GM12878 (cell line): Measurements from ENCODE around the gene SRL. TPM values are rescaled to one million over a fixed set of nuclear protein-coding genes. Genes with fewer than 3 reads are reported as not detected.

ENCODE experiments used
- ATAC-seq: fragments of 200-7000 bp; cut with Tn5 transposase; 3 replicates; pipeline ENCODE4 v1.9.1; 2020; ENCODE audit warnings: mild to moderate bottlenecking, moderate library complexity
- BruUV-seq: library from RNA; stranded (reverse); fragments of 400-500 nt; replicated peaks from 2 replicates; lab custom pipeline; 2021; lab: Mats Ljungman, UMichigan
- CTCF ChIA-PET: fragments of 300-600 bp; sonication (Branson Sonifier 250); formaldehyde crosslinking; extraction: SDS; loops from one replicate; lab custom pipeline; 2021; ENCODE audit warnings: inconsistent platforms; lab: Yijun Ruan, JAX
- POLR2A ChIA-PET: fragments of 350-600 bp; formaldehyde crosslinking; extraction: SDS; loops from one replicate; lab custom pipeline; 2021; ENCODE audit warnings: inconsistent platforms; lab: Charles Lee
- RAD21 ChIA-PET: fragments of 300-600 bp; sonication (Branson Sonifier 250); formaldehyde crosslinking; loops from one replicate; lab custom pipeline; 2023; ENCODE audit warnings: antibody characterized with exemption; ENCODE audit not compliant: unreplicated experiment; lab: Charles Lee
- SMC1A ChIA-PET: fragments of 300-600 bp; sonication (Branson Sonifier 250); formaldehyde crosslinking; loops from one replicate; lab custom pipeline; 2023; ENCODE audit not compliant: unreplicated experiment, uncharacterized antibody; lab: Charles Lee
- DNase-seq: peaks from one replicate; pipeline ENCODE4 v3.0.0-alpha.2; 2011; ENCODE audit warnings: low read depth, low spot score
- FAIRE-seq: peaks from 3 replicates; lab custom pipeline; 2011; peaks lifted over from hg19 to GRCh38; lab: Jason Lieb, UNC
- H2AFZ ChIP-seq: 2 replicates; pipeline ENCODE4 v1.6.0; 2011; ENCODE audit warnings: low read depth, low read length, control low read depth; ENCODE audit not compliant: control insufficient read depth
- H3K27ac ChIP-seq: 2 replicates; pipeline ENCODE4 v1.5.1; 2011; ENCODE audit warnings: control low read depth; ENCODE audit not compliant: control insufficient read depth, insufficient read depth
- H3K27me3 ChIP-seq, 2 experiments: replicated peaks in 1 of 2; 2 replicates each; pipeline versions ENCODE4 v1.6.0 to v1.6.1; 2011; ENCODE audit warnings: low read length in 1 of 2; ENCODE audit not compliant: control insufficient read depth in 2 of 2, insufficient read depth in 2 of 2
- H3K36me3 ChIP-seq, 2 experiments: 2 replicates each; pipeline ENCODE4 v1.5.1; 2011; ENCODE audit warnings: low read length in 1 of 2; ENCODE audit not compliant: control insufficient read depth in 2 of 2, insufficient read depth in 2 of 2
- H3K4me1 ChIP-seq: 2 replicates; pipeline ENCODE4 v1.6.1; 2011; ENCODE audit warnings: mild to moderate bottlenecking, low read length, moderate library complexity, mixed read lengths; ENCODE audit not compliant: control insufficient read depth, insufficient read depth
- H3K4me2 ChIP-seq: 2 replicates; pipeline ENCODE4 v1.6.0; 2011; ENCODE audit warnings: control low read depth; ENCODE audit not compliant: control insufficient read depth, insufficient read depth
- H3K4me3 ChIP-seq: fragments of 200-600 bp; sonication (generic); 2 replicates; pipeline ENCODE4 v1.5.1; 2016
- H3K79me2 ChIP-seq: 2 replicates; pipeline ENCODE4 v1.6.0; 2011; ENCODE audit warnings: low read length; ENCODE audit not compliant: control insufficient read depth, insufficient read depth
- H3K9ac ChIP-seq: 2 replicates; pipeline ENCODE4 v1.8.0; 2011; ENCODE audit warnings: low read length, control low read depth, mixed read lengths; ENCODE audit not compliant: control insufficient read depth, insufficient read depth
- H3K9me3 ChIP-seq: replicated peaks from 3 replicates; pipeline ENCODE4 v1.5.1; 2011; ENCODE audit warnings: mild to moderate bottlenecking, low read length; ENCODE audit not compliant: control insufficient read depth, insufficient read depth
- H4K20me1 ChIP-seq: 2 replicates; pipeline ENCODE4 v1.6.0; 2011; ENCODE audit not compliant: control insufficient read depth, insufficient read depth
- MEF2B ChIP-seq: fragments of 450-650 bp; IDR thresholded peaks from 2 replicates; pipeline ENCODE4 v1.6.1; 2018; ENCODE audit warnings: mild to moderate bottlenecking, moderate library complexity; ENCODE audit not compliant: partially characterized antibody, poor library complexity, severe bottlenecking
- TCF3 ChIP-seq: IDR thresholded peaks from 2 replicates; pipeline ENCODE4 v1.6.1; 2012; ENCODE audit warnings: low read depth, mild to moderate bottlenecking, low read length, borderline replicate concordance; ENCODE audit not compliant: insufficient read depth
- WGBS: methylation state at CpG from one replicate; pipeline ENCODE4 v1.1.6; 2016; ENCODE audit warnings: low lambda C conversion rate; ENCODE audit not compliant: insufficient replicate concordance, insufficient coverage; ENCODE audit errors: missing lambda C conversion rate; 5-methylcytosine and 5-hydroxymethylcytosine counted together
- in situ Hi-C: fragments of 300-500 bp; cut with MboI; formaldehyde crosslinking; loops from 9 replicates; pipeline ENCODE4 v1.14.3; 2018; ENCODE audit warnings: mixed read lengths
- intact Hi-C: fragments of 100-400 bp; cut with micrococcal nuclease; formaldehyde crosslinking; loops from one replicate; pipeline ENCODE4 v1.14.2; 2022; ENCODE audit not compliant: unreplicated experiment
- polyA plus RNA-seq, 11 experiments: library from polyadenylated mRNA; depleted of rRNA in 4 of 11; unstranded in 6 of 11; stranded (reverse) in 5 of 11; fragments of >200 nt; fragmentation: Nextera tagmentation in 4 of 11; fragmentation: Illumina TruSeq in 1 of 11; extraction: Ambion mirVana in 4 of 11; extraction: Trizol in 1 of 11; gene quantifications; 1 replicate in 1 of 11; 2 replicates in 10 of 11; pipeline versions ENCODE4 v1.2.1 to v1.2.3, GENCODE V29; 2011 to 2016; ENCODE audit warnings: inconsistent platforms in 2 of 11, missing spikeins in 2 of 11, low read depth in 1 of 11
- total RNA-seq, 4 experiments: library from RNA; depleted of rRNA in 3 of 4; stranded (reverse); fragments of >200 nt in 3 of 4; fragmentation: Illumina TruSeq in 1 of 4; extraction: Trizol in 1 of 4; gene quantifications; 2 replicates each; pipeline versions ENCODE4 v1.2.1 to v1.2.3, GENCODE V29; 2013 to 2021
- TF ChIP-seq, protein P1 (sequence below), 3 experiments: IDR thresholded peaks in 2 of 3; conservative IDR thresholded peaks in 1 of 3; 2 replicates each; pipeline ENCODE4 v1.5.1; 2011; ENCODE audit warnings: low read depth in 3 of 3, low read length in 3 of 3, mild to moderate bottlenecking in 3 of 3, control low read depth in 2 of 3, moderate library complexity in 2 of 3, inconsistent platforms in 1 of 3, mixed read lengths in 1 of 3; ENCODE audit not compliant: control insufficient read depth in 2 of 3, insufficient read depth in 1 of 3; ENCODE audit errors: extremely low read depth in 1 of 3

Gene SRL
- total and polyA plus RNA-seq, 10 of the 15 experiments (the other 5 are each of a cell fraction or from before 2014, with no cell fraction given) = not detected

GRCh38 chr16:4232541-4233386 lies 9.1 kb downstream of the SRL start:
- Histone ChIP-seq H2AFZ (no peak overlapping the region), H3K79me2 (no peaks in the 10 kb centered on the region), H3K4me1 (no peaks in the 10 kb centered on the region), H3K36me3 (no peaks in the 10 kb centered on the region), H3K27ac (no peak overlapping the region), H4K20me1 (no peaks in the 10 kb centered on the region), H3K4me2 (no peak overlapping the region), H3K4me3 (no peak overlapping the region), H3K27me3 (peaks cover 0 to 2% of the 10 kb centered on the region in 2 experiments; a peak in 3 of 4 replicates), H3K9ac (no peak overlapping the region), H3K9me3 (no peaks in the 10 kb centered on the region)
- RAD21 ChIA-PET = no interaction called here
- no peak for ATAC-seq
- CTCF ChIA-PET = interaction anchor here (0.6 to 1.2 kb wide), 2 partner anchors 21 to 316 kb away, joined by 3 to 4 read pairs; no protein-coding TSS in a partner anchor
- intact Hi-C loops = no loop called here
- SMC1A ChIA-PET = no interaction called here
- BruUV-seq = no TSS peak
- 43% methylated on average over 14 of the region's 14 CpGs for WGBS
- TF ChIP-seq, protein P1, sequence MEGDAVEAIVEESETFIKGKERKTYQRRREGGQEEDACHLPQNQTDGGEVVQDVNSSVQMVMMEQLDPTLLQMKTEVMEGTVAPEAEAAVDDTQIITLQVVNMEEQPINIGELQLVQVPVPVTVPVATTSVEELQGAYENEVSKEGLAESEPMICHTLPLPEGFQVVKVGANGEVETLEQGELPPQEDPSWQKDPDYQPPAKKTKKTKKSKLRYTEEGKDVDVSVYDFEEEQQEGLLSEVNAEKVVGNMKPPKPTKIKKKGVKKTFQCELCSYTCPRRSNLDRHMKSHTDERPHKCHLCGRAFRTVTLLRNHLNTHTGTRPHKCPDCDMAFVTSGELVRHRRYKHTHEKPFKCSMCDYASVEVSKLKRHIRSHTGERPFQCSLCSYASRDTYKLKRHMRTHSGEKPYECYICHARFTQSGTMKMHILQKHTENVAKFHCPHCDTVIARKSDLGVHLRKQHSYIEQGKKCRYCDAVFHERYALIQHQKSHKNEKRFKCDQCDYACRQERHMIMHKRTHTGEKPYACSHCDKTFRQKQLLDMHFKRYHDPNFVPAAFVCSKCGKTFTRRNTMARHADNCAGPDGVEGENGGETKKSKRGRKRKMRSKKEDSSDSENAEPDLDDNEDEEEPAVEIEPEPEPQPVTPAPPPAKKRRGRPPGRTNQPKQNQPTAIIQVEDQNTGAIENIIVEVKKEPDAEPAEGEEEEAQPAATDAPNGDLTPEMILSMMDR (IDR thresholded peaks at IDR 0.05 in 2 of 3, conservative IDR thresholded peaks at IDR 0.05 in 1 of 3; ENCODE audit: control insufficient read depth in 2 of 3, extremely low read depth in 1 of 3, insufficient read depth in 1 of 3, low read depth in 3 of 3, low read length in 3 of 3) = 0 out of 6 replicates have a peak, but pooled peaks of 1 of the 3 experiments have one; percentile 2
- TF ChIP-seq MEF2B (no peak), TCF3 (no peak)
- no peak for FAIRE-seq
- in situ Hi-C loops = no loop called here
- POLR2A ChIA-PET = interaction anchor here (0.5 to 0.8 kb wide), 2 partner anchors 27 to 283 kb away, joined by 3 to 6 read pairs; no protein-coding TSS in a partner anchor
- no peak for DNase-seq
